ENCODE results near the gene GRB7.

GRCh38 chr17:39715375-39716072, 22.2 kb upstream of the GRB7 start:
- TF ChIP-seq POLR2A (IDR thresholded peaks at IDR 0.05), result no peak
- no peak for TF ChIP-seq CTCF (IDR thresholded peaks at IDR 0.05)
- no peak for TF ChIP-seq EP300 (IDR thresholded peaks at IDR 0.05)
- no peak for TF ChIP-seq POLR2AphosphoS5 (IDR thresholded peaks at IDR 0.05)
